Measurements from ENCODE around the gene MPRIP.

The MPRIP gene

DNA sequence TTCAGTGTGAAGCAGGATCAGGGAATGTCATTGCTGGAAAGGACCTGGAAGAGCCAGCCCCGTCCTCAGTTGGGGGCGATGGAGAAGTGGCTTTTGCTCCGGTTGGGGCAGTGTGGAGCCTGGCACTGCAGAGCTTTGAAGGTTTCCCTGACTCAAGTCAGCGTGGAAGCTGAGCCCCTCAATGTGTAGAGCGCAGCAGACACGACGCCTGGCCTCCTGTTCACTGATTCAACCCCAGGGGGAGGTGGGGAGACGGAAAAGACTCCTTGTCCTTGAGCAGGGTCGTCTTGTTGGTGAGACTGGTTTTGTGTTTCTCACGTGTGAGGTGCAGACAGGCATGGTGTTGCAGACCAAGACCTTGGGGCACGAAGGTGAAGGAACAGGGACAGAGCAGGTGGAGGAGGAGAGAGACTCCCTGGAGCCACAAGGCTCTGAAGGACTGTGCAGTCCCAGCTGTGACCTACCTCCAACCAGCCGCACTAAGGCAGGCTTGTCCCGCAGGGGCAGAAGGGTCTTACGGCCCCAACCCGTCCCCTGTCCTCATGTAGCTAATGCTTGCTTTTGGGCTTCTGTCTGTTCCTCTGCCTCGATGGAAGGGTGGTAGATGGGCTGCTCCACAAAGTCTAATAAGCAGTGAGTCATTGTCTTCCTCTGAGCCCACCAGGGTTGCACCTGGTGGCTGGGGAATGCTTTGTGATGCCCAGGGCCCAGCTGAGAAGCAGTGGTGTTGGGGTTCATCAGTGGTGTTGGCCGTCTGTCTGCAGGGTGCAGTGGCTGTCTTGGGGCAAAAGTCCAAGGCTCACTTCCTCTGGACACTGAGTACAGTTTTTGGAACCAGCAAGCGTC is 47.8 kb downstream of the MPRIP start:
- peak; percentile 33 for DNase-seq

DNA sequence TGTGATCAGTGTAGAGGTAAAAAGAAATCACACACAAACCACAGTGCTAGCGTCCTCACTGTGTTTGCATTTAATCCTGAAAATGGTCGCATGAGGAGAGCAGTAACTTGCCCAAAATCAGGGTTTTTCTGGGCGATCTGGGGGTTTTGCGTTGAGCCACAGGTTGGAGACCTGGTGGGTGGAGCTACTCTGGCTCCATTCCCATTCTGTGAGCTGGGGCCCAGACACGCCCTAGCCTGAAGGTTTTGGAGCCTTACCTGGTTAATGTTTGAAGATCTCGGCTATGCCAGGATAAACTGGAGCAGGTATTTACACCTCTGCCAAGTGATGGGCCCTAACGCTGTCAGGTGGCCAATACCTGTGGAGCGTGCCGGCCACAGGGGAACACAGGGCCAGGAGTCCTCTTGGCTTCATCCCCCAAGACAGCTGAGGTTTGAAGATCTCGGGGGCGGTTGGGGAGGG is 48.4 kb downstream of the MPRIP start:
- DNase-seq, result no peak

DNA sequence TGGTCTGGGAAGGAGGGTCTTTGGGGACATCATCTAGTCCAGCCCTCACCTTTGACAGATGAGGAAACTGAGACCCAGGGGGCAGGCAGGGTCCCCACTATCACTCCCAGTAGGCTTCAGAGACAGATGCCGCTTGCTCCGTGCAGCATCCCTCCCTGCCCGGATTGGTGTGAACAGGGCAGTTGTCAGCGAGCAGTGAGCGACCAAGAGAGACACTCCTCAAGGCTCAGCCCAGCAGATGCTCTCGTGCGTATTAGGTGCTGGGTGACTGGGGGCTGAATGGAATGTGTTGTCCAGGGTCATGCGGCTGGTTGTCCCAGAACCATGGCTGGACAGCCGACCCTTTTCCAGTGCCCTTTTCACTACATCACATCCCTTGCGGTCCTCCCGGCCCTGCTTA is 49.0 kb downstream of the MPRIP start:
- no peak for DNase-seq

DNA sequence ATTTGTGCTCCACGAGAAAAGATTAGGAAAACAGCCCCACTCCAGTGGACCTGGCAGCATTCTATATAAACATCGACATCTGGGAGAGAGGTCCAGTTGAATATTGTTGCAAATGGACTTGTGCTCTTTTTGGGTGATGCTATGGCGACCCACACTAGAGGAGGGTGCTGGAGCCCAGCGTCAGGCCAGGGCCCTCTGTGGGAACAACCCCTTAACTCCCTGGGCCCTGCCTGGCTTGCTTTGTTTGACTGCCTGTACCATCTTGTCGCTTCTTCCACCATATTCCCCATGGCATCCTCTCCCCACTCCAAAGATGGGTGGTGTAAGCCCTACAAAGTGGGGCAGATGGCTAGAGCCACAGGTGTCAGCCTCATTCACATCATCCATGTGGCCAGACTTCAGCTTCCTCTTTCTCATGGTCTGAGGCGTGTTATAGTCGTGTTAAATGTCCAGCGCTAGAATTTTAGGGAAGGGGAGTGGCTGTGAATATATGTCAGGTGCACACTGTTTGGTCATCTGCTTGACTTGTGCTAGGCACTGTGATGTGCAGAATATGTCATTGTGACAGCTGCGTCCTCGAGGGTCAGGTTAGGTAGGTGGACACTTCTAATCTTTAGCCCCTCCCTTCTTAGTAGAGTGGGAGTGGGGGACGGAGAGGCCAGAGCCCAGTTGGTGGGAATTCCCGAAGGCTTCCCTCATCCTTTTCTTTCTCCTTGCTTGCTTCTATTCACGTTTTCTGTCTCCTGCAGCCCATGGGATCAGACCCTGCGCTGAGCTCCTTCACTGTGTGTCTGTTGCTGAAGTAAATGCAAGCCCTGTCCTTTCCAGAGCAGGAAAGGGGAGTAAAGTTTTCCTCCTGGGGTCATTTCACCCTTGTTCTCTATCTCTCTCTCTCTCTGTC is 49.8 kb downstream of the MPRIP start:
- no peak for DNase-seq

DNA sequence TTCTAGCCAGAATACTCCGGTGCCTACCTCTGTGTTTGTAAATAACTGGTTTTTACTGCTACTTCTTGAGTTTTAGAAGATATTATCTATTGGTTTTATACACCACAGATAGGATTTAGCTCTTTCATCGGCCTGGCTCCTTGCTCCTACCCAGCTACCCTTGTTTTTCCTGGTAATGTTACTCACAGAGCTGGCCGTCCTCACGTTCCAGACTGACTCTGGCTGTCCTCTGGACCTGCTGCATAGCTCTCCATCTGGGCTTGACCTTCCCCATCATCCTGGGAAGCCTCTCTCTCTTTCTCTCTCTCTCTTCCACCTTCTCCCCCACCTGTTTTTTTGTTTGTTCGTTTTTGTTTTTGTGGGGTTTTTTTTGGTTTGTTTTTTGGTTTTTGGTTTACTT is 51.5 kb downstream of the MPRIP start:
- no peak for DNase-seq

DNA sequence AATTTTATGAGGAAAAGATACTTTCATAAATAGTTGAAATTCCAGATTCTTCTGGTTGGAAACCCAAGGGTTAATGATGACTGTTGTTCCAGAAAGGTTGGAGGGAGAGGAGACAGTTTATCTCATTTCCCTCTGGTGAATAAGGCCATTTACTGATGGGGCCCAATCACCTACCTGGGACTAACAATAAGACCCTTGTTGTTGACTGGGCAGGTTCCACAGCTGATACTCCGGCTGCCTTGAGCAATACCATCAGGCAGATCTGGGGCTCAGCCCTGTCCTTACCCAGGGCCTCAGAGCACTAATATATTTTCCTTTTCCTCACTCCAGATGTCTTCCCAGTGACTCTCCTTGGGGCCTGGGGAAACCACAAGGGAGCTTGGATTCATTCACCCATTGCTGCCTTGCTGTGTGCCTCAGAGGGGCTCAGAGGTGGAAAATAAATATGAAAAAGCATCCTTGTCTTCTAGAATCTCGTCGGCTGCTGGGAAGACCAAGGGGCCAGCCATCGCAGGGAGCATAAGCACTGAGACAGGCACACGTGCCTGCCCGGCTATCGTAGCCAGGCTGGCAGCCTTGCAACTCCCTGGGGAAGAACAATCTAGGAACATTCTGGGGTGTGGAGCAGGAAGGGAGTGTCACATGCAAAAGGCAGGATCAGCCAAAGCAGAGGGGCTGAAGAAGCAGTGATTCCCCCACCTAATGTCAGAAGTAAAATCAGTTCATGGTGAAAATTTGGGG is 54.4 kb downstream of the MPRIP start:
- no peak for DNase-seq

DNA sequence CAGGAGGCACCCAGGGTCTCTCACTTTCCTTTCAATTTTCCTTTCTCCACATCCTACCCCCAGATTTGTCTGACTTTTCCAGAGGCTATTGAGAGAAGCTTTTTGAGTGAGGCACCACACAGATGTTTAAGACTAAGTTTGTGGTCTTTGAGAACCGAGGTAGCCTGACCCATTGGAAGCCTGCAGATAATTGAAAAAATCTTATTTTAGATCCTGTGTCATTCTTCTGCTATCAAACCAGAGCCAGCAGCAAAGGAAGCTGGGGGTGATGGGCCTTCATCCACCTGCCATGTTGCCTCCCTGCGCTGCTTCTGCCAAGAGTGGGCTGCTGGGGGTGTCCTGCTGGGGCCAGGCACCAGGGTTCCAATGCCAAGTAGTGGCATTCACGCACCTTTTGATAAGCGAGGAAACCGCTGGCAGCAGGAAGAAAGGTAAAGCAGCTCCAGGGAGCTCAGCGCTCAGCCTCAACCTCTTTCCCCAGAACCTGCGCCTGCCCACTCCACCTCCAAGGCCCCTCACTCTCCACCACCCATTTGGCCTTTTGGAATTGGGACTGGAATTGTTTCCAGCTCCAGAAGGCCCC is 55.6 kb downstream of the MPRIP start:
- DNase-seq, result no peak

DNA sequence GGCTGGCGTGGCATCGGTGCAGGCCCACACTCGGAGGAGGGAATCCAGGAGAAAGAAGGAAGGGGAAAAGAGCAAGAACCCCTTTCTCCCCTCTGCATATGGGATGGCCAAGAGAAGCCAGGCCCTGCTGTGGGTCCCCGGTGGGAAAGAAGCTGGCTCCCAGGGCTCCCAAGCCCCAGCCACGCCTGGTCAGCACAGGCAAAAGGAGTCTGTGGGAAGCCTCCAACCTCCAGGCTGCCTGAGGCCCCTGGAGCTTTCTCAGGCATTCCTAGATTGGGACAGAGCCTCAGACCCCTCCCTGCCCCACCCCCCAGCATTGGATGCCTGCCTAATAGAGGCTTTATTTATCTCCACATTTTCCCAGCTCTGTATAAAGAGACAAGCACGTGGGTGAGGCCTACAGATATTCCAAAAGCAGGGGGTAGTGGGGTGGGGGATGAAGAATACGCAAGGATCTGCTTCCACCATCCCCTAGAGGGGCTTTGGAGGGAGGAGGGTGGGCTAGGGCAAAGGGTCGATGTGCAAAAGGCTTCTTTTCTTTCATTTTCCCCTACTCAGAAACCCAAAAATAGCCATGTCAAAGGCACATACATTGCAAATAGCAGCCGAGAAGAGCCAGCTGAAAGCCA is 56.4 kb downstream of the MPRIP start:
- DNase-seq, result peak; percentile 75

DNA sequence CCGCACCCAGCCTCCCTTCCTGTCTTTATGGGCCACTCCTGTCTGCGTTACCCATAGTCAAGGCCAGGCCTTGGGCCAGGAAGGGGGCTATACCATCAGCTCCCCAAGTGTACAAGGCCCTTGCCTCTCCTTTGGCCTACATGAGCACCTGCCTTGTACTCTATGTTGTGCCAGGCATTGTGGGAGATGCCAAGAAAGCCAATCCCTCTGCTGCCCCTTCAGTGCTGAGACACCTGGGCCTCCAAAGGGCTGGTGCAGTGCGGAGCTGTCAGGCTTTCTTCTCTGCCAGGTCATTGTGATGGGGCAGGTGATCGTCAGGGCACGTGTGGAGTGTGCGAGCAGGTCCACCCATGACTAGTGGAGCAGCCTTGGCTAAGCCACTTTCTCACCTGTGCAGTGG is 59.9 kb downstream of the MPRIP start:
- DNase-seq, result no peak

DNA sequence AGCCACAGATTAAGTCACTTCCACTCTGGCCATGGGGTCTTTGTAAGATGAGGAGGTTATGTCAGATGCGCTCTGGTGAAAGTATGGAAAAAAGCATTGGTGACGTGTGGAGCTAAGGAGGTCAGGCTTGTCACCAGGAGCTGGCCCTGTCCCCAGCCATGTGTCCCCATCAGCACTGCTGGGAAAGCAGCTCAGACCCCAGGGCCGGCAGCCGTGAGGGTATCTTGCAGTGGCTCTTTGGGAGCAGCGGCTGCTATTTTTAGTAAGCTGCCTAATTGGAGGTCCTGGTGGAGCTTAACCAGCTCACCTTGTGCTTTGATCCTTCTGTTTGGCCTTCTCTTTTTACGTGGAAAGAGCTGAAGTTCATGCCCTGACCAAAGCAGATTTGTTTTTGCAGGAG is 60.9 kb downstream of the MPRIP start:
- DNase-seq, result no peak

DNA sequence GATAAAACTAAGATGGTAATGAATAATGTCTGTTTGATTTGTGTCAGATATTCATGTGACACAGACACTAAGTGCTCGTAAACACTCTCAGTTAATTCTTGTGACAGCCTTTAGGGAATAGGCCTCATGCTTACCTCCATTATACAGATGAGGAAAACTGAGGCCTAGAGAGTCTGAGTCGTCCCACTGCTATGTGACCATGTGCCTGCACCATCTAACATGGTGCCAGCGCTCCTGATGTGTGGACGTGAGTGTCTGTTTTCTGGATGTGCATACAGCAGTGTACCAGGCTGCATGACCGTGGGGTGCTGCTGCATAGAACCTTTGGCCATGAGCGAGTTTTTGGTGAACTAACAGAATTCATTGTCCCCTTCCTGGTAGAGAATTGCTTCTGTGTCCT is 61.8 kb downstream of the MPRIP start:
- no peak for DNase-seq

DNA sequence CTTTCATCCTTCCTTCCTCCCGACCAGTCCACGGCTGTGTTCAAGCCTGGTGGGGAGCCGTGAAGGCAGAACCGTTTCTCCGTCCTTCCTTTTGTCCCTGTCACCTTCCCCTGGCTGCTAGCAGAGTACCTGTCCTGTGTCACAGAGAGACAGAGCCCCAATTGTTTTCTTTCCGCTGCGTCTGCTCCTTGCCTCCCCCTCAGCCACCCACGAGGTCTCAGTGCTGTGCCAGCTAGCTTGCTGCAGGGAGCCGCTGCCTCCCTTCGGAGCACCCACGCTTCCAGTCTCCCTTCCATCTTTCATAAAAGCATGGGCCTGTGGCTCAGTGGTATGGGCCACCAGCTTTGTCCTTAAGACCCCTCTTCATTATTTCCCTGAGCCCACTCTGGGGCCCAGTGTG is 62.2 kb downstream of the MPRIP start:
- DNase-seq, result no peak

DNA sequence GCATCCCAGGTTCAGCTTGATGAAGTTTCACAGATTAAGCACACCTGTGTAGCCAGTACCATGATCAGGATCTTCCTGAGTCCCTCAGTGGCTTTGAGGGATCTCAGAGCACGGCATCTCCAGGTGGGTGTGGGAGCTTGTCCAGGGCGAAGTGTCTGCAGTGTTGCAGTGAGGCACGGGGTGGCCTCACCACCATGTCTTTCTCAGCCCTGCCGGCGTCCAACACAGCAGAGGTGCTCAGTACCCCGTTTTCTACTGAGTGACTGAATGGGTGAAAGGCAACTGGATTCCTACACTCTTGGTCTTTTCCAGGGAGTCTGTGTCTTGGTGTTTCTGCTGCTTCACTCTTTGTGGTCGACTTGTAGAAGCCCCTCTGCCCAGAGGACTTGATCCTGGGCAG is 63.7 kb downstream of the MPRIP start:
- DNase-seq, result no peak

DNA sequence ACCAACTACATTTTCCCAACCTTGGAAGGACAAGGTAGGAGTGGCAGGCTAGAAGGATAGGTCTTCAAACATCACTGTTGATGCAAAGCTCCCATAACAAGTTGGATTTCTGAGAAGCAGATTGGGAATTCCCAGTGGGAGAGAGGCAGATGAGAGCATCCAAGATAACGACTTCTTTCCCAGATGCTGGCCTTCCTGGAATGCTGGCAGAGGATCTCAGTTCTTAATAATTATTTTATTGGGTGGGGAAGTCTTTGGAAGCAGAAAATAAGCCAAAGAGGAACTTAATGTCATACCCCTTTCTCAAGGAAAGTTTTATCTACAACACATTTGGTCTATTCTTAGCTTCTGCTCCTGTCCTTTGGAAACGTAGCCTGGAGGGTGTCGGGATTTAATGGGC is 64.5 kb downstream of the MPRIP start:
- DNase-seq, result no peak

DNA sequence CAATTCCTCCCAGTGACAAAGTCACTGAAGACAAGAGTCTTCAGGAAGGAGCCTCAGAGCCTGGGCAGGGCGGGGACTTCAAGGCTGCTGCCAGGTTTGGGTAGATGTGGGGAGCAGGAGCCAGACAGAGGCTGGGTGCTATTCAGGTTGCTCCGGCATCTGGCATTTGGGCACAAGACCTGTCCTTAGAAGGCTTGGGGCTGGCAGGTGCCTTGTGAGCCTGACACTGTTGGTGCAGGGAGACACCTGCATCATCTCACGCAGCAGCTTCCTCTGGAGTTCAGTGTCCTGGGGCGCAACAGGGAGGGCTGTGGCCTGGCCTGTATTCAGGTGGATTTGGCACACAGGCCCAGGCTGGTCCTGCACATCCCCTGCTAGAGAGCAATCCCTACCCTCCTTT is 65.0 kb downstream of the MPRIP start:
- no peak for DNase-seq

DNA sequence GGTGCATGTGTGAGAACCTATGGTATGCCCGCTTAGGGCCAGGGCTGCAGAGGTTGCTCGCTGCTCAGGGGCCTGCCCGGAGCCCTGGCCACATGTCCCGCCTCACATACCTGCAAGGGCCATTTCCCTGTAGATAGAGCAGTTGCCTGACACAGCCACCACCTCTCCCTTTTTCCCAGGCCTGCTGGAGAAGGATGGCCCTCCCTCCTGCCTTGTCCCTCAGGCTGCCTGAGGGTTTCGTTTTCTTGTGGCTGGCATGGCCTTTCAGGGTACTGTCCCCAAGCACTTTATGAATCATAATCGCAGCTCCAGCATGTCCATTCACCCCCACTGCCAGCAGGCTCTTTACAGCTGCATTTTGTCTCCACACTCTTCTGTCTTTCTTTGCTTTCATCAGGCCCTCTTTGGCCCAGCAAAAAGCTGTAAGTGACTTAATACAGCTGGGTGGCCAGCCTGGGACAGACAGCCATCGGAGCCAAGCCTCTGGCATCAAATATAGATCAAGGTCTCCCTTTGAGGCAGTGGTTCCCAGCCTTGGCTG is 65.7 kb downstream of the MPRIP start:
- DNase-seq, result no peak

DNA sequence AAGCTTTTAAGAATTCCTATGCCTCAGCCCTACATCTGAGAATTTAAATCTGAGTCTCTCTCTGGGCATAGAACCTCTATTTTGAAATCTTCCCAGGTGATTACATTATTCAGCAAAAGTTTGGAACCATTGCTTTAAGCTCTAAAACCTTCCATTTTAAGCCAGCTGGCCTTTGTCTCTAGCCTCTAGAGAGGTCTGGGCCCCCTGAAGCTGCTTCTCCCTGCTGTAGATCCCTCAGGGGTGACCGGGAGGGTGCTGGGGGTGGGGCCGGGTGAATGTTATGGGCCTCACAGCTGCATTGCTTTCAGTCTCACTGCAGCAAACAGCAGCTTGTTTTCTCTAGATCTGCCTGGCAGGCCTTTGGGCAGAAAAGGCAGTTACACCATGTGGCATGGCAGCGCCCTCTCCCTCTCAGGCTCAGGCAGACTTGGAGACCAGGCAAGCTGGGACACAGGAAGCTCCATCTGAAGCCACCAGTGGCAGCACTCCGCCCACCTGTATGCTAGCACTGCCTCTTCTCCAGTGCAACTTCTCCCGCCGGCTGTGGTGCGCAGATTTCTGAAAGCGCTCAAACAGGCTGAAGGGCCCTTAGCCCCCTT is 66.3 kb downstream of the MPRIP start:
- no peak for DNase-seq

DNA sequence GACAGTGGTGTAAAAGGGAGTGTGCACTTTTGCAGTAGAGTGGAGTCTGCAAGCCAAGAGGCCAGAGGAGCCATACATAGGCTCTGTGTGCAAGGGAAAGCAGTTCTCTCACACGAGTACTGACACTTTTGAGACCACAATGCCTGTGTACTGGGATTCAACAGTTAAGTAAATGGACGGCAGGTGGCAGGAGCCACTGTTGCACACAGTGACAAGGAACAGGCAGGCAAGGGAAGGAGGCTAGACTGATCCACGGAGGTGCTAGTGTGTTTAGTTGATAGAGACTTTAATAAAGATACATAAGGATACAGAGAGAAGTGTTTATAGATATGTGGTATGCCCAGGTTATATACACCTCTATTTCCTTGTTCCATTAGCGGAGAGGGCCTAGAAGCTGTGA is 67.0 kb downstream of the MPRIP start:
- DNase-seq, result no peak

DNA sequence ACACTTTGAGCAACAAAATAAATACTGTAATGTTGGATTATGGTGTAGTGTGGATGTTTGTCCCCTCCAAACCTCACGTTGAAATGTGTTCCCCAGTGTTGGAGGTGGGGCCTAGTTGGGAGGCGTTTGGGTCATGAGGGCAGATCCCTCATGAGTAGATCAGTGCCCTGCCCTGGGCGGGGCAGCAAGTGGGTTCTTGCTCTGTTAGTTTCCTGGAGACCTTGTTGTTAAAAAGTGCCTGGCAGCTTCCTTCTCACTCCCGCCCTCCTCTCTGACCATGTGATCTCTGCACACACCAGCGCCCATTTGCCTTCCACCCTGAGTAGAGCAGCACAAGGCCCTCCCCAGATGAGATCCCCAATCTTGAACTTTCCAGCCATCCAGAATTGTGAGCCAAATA is 67.7 kb downstream of the MPRIP start:
- no peak for DNase-seq

DNA sequence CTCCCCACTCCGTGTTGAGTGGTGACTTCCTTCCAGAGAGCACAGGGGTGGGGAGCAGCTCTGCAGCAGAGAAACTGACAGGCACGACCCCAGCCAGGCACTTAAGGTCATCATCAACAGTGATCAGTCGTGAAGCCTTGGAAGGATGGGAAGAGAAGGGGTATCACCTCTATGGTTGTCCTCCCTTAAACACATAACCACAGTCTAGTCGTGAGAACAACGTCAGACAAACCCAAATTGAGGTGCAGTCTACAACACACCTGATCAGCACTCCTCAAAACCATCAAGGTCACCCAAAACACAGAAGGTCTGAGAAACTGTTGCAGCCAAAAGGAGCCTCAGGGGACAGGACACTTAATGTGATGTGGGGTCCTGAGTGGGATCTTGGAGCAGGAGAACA is 68.3 kb downstream of the MPRIP start:
- DNase-seq, result no peak
